NB4 (cell line): ENCODE data around the gene LAMA3.

ENCODE experiments used
- DNase-seq: peaks from one replicate; pipeline ENCODE4 v3.0.0; 2010; ENCODE audit warnings: low read depth
- H3K4me3 ChIP-seq: one replicate; pipeline ENCODE4 v1.5.1; 2011; ENCODE audit warnings: mild to moderate bottlenecking, low read depth, low read length, moderate library complexity
- MYC ChIP-seq: IDR thresholded peaks from 2 replicates; pipeline ENCODE4 v1.6.1; 2011; ENCODE audit warnings: low read depth, low read length
- POLR2A ChIP-seq: IDR thresholded peaks from 2 replicates; pipeline ENCODE4 v1.6.1; 2011; ENCODE audit warnings: mild to moderate bottlenecking; ENCODE audit not compliant: insufficient read length; ENCODE audit errors: extremely low read depth
- TF ChIP-seq, protein P1 (sequence below): IDR thresholded peaks from 2 replicates; pipeline ENCODE4 v1.6.1; 2011; ENCODE audit warnings: low read depth, low read length
- TF ChIP-seq, protein P2 (sequence below): IDR thresholded peaks from one replicate; pipeline ENCODE4 v1.5.1; 2012; ENCODE audit warnings: low read depth, low read length

Gene LAMA3

GRCh38 chr18:23902396-23902795, 213.1 kb downstream of the LAMA3 start:
- TF ChIP-seq POLR2A, result no peak
- TF ChIP-seq, protein P1, sequence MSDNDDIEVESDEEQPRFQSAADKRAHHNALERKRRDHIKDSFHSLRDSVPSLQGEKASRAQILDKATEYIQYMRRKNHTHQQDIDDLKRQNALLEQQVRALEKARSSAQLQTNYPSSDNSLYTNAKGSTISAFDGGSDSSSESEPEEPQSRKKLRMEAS, result no peak
- no peak for TF ChIP-seq MYC
- TF ChIP-seq, protein P2, sequence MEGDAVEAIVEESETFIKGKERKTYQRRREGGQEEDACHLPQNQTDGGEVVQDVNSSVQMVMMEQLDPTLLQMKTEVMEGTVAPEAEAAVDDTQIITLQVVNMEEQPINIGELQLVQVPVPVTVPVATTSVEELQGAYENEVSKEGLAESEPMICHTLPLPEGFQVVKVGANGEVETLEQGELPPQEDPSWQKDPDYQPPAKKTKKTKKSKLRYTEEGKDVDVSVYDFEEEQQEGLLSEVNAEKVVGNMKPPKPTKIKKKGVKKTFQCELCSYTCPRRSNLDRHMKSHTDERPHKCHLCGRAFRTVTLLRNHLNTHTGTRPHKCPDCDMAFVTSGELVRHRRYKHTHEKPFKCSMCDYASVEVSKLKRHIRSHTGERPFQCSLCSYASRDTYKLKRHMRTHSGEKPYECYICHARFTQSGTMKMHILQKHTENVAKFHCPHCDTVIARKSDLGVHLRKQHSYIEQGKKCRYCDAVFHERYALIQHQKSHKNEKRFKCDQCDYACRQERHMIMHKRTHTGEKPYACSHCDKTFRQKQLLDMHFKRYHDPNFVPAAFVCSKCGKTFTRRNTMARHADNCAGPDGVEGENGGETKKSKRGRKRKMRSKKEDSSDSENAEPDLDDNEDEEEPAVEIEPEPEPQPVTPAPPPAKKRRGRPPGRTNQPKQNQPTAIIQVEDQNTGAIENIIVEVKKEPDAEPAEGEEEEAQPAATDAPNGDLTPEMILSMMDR, result no peak
- H3K4me3 ChIP-seq, result no peak overlapping the region
- no peak for DNase-seq

DNA sequence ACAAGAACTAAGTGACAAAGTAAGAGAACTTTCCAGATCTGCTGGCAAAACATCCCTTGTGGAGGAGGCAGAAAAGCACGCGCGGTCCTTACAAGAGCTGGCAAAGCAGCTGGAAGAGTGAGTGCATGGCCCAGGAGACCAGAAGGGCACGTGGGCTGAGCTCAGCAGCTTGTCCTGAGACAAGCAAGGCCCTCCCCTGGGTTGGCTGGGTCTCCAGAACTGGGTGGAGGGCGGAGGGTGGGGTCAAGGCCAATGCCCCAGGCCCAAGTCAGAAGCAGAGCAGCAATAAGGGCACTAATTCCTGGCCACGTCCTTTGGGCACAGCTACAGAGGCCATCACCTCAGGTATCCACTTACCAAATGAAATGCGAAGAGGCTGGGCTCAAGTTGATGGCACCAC, 214.7 kb downstream of the LAMA3 start:
- DNase-seq, result no peak
- H3K4me3 ChIP-seq, result no peak overlapping the region
- TF ChIP-seq POLR2A (no peak), MYC (no peak)
- TF ChIP-seq, protein P1, result no peak
- TF ChIP-seq, protein P2, result no peak

DNA sequence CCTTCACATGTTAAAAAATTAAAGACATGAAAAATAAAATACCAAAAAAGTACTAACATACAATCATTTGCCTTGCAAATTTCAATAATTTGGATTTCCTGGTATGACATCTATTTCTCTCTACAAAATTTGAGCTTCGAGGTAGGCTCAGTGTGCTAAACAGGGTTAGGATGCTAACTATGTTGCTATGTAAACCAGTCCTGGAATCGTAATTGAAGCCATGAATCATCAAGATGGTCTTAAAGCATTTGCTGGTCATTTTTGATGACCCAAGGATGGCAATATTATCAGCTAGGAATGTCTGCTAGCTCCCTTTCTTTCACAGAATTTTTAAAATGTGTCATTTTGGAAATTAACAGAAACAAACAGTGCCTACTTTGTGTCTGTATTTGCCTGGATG, 217.4 kb downstream of the LAMA3 start:
- no peak overlapping the region for H3K4me3 ChIP-seq
- TF ChIP-seq MYC, result no peak
- TF ChIP-seq POLR2A, result no peak
- TF ChIP-seq, protein P2, result no peak
- TF ChIP-seq, protein P1, result no peak
- DNase-seq, result no peak

DNA sequence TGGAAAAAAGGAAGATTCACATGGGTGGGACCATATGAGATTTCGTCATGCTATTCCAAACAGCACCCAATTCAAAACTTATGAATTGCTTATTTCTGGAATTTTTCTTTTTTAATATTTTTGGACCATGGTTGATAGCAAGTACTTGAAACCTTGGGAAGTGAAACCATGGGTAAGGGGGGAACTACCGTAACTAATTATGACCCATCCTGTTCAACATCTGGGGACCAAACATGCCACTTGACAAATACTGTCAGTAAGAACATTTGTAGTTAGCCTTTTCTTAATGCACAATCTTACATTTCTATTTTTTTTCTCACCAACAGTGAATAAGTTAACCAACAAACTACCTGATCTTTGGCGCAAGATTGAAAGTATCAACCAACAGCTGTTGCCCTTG, 219.6 kb downstream of the LAMA3 start:
- DNase-seq, result no peak
- TF ChIP-seq, protein P2, result no peak
- TF ChIP-seq POLR2A, result no peak
- TF ChIP-seq, protein P1, result no peak
- TF ChIP-seq MYC, result no peak

DNA sequence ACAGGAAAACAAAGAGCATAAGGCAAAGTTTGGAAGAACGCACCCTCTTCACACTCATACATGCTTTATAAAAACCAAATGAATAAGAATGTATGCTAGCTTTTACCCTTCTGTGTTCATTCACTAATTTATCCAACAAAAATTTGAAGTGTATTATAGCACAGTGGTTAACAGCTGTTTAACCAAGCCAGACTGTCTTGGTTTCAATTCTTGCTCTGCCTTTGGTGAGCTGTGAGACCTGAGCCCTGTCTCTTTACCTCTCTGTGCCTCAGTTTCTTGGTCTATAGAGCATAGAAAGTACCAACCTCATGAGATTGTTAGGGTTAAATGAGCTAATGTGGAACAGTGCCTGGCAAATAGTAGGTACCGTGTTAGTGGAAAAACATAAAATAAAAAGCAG, 220.8 kb downstream of the LAMA3 start:
- H3K4me3 ChIP-seq, result no peak overlapping the region
- no peak for DNase-seq
- TF ChIP-seq, protein P2, result no peak
- TF ChIP-seq MYC (no peak), POLR2A (no peak)
- TF ChIP-seq, protein P1, result no peak

More for the DNA sequence above, 219.6 kb downstream of the LAMA3 start:
- H3K4me3 ChIP-seq, result no peak overlapping the region
